GM12892 (cell line): ENCODE measurements around the gene CABP5.

Experiments
- POLR2A ChIP-seq: IDR thresholded peaks from 2 replicates; pipeline ENCODE4 v1.6.1; 2011; ENCODE audit warnings: low read depth, low read length, control low read depth
- POLR2AphosphoS5 ChIP-seq: IDR thresholded peaks from 2 replicates; pipeline ENCODE4 v1.6.1; 2011; ENCODE audit warnings: low read depth, low read length, control low read depth

DNA sequence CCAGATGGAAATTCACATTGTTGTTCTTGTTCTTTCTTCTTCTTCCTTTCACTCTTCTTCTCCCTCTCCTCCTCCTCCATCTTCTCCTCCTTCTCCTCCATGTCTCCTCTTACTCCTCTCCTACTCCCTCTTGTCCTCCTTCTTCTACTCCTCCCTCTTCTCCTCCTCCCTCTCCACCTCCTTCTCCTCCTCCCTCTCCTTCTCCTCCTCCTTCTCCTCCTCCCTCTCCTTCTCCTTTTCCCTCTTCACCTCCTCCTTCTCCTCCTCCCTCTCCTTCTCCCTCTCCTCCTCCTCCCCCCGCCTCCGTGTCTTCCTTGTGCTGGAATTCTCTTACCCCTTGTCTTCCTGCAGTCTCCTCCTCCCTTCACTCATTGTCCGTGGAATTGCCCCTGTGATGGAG lies 18.4 kb downstream of the CABP5 start:
- TF ChIP-seq POLR2A (no peak), POLR2AphosphoS5 (no peak)
